ENCODE data around the gene PER2.

PER2 gene

GRCh38 chr2:238244151-238244550 lies 44.3 kb downstream of the PER2 start:
- Histone ChIP-seq H3K4me3 (ENCODE audit: low read depth, low read length) (no peak overlapping the region), H3K27ac (ENCODE audit: low read depth, low read length) (no peak overlapping the region)

DNA sequence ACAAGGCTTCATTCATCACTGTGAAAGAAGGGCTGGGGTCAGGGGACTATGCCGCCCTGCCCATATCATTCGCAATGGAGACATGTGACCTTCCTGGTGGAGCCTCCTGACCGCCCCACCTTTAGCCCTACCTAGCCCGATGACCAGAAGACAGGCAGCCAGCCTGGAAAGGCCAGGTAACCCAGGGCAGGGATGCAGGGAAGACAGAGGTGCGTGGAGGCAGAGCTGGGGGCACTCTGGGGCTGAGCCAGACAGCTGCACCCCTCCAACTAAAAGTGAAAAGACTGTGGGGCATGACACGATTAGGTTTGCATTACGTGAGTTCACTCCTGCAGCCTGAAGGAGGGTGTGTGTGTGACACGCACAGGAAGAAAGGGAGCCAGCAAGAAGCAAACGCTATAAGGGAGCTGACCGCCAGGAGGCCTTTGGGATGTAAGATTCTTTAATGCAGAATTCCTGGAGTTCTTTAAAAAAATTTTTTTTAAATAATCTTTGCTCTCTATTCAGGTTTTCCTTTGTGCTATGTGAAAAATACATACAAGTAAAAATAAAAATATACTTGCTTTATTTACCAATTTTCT lies 44.8 kb downstream of the PER2 start:
- no peak overlapping the region for H3K9ac ChIP-seq (ENCODE audit: low read depth, low read length)
- H3K9me3 ChIP-seq (ENCODE audit: control insufficient read depth, insufficient read depth, low read length) = no peaks in the 10 kb centered on the region
- peaks cover 11% of the 10 kb centered on the region; the same call in 1 of the 2 replicates for H3K4me1 ChIP-seq (ENCODE audit: control insufficient read depth, insufficient read depth, low read length)
- H3K4me3 ChIP-seq (ENCODE audit: low read depth, low read length) = no peak overlapping the region
- no peak overlapping the region for H3K27ac ChIP-seq (ENCODE audit: low read depth, low read length)
- peaks cover 19% of the 10 kb centered on the region for H3K27me3 ChIP-seq (ENCODE audit: control insufficient read depth, insufficient read depth, low read length)
- no peaks in the 10 kb centered on the region; the same call in 1 of the 2 replicates for H3K36me3 ChIP-seq (ENCODE audit: control insufficient read depth, insufficient read depth, low read length)

More at GRCh38 chr2:238244151-238244550, 44.3 kb downstream of the PER2 start:
- Histone ChIP-seq H3K4me1 (ENCODE audit: control insufficient read depth, insufficient read depth, low read length) (peaks cover 11% of the 10 kb centered on the region; the same call in 1 of the 2 replicates), H3K9me3 (ENCODE audit: control insufficient read depth, insufficient read depth, low read length) (no peaks in the 10 kb centered on the region), H3K27me3 (ENCODE audit: control insufficient read depth, insufficient read depth, low read length) (peaks cover 13% of the 10 kb centered on the region), H3K36me3 (ENCODE audit: control insufficient read depth, insufficient read depth, low read length) (no peaks in the 10 kb centered on the region; the same call in 1 of the 2 replicates), H3K9ac (ENCODE audit: low read depth, low read length) (no peak overlapping the region)

GRCh38 chr2:238242731-238243495 lies 45.5 kb downstream of the PER2 start:
- Histone ChIP-seq H3K27ac (ENCODE audit: low read depth, low read length) (no peak overlapping the region), H3K27me3 (ENCODE audit: control insufficient read depth, insufficient read depth, low read length) (peaks cover 26% of the 10 kb centered on the region), H3K4me1 (ENCODE audit: control insufficient read depth, insufficient read depth, low read length) (peaks cover 11% of the 10 kb centered on the region; the same call in 1 of the 2 replicates)

GRCh38 chr2:238241970-238242369 lies 46.4 kb downstream of the PER2 start:
- H3K9me3 ChIP-seq (ENCODE audit: control insufficient read depth, insufficient read depth, low read length) = no peaks in the 10 kb centered on the region
- no peaks in the 10 kb centered on the region; the same call in 1 of the 2 replicates for H3K36me3 ChIP-seq (ENCODE audit: control insufficient read depth, insufficient read depth, low read length)
- H3K27ac ChIP-seq (ENCODE audit: low read depth, low read length) = no peak overlapping the region
- peaks cover 11% of the 10 kb centered on the region; the same call in 1 of the 2 replicates for H3K4me1 ChIP-seq (ENCODE audit: control insufficient read depth, insufficient read depth, low read length)
- H3K9ac ChIP-seq (ENCODE audit: low read depth, low read length) = no peak overlapping the region
- peaks cover 35% of the 10 kb centered on the region for H3K27me3 ChIP-seq (ENCODE audit: control insufficient read depth, insufficient read depth, low read length)
- H3K4me3 ChIP-seq (ENCODE audit: low read depth, low read length) = peak overlapping the region; percentile 62; the same call in 1 of the 2 replicates

More at GRCh38 chr2:238242731-238243495, 45.5 kb downstream of the PER2 start:
- no peak overlapping the region for H3K4me3 ChIP-seq (ENCODE audit: low read depth, low read length)
- H3K9ac ChIP-seq (ENCODE audit: low read depth, low read length) = no peak overlapping the region
- no peaks in the 10 kb centered on the region; the same call in 1 of the 2 replicates for H3K36me3 ChIP-seq (ENCODE audit: control insufficient read depth, insufficient read depth, low read length)
- no peaks in the 10 kb centered on the region for H3K9me3 ChIP-seq (ENCODE audit: control insufficient read depth, insufficient read depth, low read length)

DNA sequence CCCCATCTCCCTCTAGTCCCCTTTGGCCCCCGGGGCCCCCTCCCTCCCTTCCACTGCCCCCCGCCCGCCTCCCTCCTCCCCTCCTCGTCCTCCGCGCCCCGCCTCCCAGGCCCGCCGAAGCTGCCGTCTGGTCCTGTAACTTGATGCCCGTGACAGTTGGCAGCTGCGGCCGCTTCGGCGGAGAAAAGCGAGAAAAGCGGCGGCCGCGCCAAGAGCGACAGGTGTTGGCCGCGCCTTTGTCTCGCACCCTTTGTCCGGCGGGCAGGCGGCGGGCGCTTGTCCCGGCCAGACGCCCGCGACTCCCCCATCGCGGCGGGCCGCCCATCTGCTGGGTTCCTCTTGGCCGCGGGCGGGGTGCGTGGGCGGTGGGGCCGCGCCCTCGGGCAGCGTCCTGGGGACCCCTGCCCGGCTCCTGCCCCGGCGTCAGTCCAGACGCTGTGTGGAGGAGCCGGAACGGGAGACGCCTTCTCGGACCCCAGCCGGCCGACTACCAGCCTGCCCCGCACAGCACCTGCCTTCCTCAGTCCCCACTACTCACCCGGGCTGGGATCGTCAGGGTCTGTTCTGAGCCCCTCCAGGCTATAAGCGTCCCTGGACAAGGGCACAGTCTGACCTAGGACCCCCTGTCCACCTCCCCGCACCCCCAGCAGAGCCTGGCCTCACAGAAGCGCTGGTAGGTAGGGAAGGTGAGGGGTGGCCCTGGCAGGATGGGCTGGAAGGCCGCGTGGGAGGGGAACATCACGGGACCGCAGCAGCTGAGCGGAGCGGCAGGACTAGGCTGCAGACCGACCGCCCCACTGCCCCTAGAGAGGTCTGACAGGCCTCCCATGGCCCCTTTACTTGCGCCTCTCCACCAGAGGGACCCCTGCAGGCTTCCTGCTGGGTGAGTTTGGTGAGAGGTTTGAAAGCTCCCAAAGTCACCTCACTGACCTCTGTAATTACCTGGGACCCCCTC lies 47.4 kb downstream of the PER2 start:
- H3K27ac ChIP-seq (ENCODE audit: low read depth, low read length) = no peak overlapping the region
- peak overlapping the region; percentile 62 for H3K4me3 ChIP-seq (ENCODE audit: low read depth, low read length)
- no peaks in the 10 kb centered on the region for H3K9me3 ChIP-seq (ENCODE audit: control insufficient read depth, insufficient read depth, low read length)
- H3K9ac ChIP-seq (ENCODE audit: low read depth, low read length) = peak overlapping the region; percentile 31; the same call in 1 of the 2 replicates
- H3K4me1 ChIP-seq (ENCODE audit: control insufficient read depth, insufficient read depth, low read length) = peaks cover 11% of the 10 kb centered on the region; the same call in 1 of the 2 replicates
- H3K36me3 ChIP-seq (ENCODE audit: control insufficient read depth, insufficient read depth, low read length) = no peaks in the 10 kb centered on the region; the same call in 1 of the 2 replicates
- peaks cover 45% of the 10 kb centered on the region for H3K27me3 ChIP-seq (ENCODE audit: control insufficient read depth, insufficient read depth, low read length)

GRCh38 chr2:238239863-238240756 lies 48.3 kb downstream of the PER2 start, which contains the start of gene HES6:
HES6 (minus strand) TSS chr2:238240038; CDS start chr2:238239905, 133 bp downstream.
- Histone ChIP-seq H3K27ac (ENCODE audit: low read depth, low read length) (peak within 1 kb of the TSS; percentile 58), H3K4me1 (ENCODE audit: control insufficient read depth, insufficient read depth, low read length) (peaks cover 11% of the 10 kb centered on the region; the same call in 1 of the 2 replicates), H3K9me3 (ENCODE audit: control insufficient read depth, insufficient read depth, low read length) (no peaks in the 10 kb centered on the region), H3K4me3 (ENCODE audit: low read depth, low read length) (peak within 1 kb of the TSS; percentile 67), H3K9ac (ENCODE audit: low read depth, low read length) (peak within 1 kb of the TSS; percentile 31; the same call in 1 of the 2 replicates), H3K36me3 (ENCODE audit: control insufficient read depth, insufficient read depth, low read length) (no peaks in the 10 kb centered on the region; the same call in 1 of the 2 replicates), H3K27me3 (ENCODE audit: control insufficient read depth, insufficient read depth, low read length) (peaks cover 54% of the 10 kb centered on the region)

GRCh38 chr2:238239543-238239862 lies 48.9 kb downstream of the PER2 start:
- Histone ChIP-seq H3K9me3 (ENCODE audit: control insufficient read depth, insufficient read depth, low read length) (no peaks in the 10 kb centered on the region), H3K9ac (ENCODE audit: low read depth, low read length) (no peak overlapping the region; the same call in 1 of the 2 replicates), H3K4me1 (ENCODE audit: control insufficient read depth, insufficient read depth, low read length) (peaks cover 11% of the 10 kb centered on the region; the same call in 1 of the 2 replicates), H3K27me3 (ENCODE audit: control insufficient read depth, insufficient read depth, low read length) (peaks cover 56% of the 10 kb centered on the region), H3K27ac (ENCODE audit: low read depth, low read length) (no peak overlapping the region), H3K4me3 (ENCODE audit: low read depth, low read length) (peak overlapping the region; percentile 67), H3K36me3 (ENCODE audit: control insufficient read depth, insufficient read depth, low read length) (no peaks in the 10 kb centered on the region)

DNA sequence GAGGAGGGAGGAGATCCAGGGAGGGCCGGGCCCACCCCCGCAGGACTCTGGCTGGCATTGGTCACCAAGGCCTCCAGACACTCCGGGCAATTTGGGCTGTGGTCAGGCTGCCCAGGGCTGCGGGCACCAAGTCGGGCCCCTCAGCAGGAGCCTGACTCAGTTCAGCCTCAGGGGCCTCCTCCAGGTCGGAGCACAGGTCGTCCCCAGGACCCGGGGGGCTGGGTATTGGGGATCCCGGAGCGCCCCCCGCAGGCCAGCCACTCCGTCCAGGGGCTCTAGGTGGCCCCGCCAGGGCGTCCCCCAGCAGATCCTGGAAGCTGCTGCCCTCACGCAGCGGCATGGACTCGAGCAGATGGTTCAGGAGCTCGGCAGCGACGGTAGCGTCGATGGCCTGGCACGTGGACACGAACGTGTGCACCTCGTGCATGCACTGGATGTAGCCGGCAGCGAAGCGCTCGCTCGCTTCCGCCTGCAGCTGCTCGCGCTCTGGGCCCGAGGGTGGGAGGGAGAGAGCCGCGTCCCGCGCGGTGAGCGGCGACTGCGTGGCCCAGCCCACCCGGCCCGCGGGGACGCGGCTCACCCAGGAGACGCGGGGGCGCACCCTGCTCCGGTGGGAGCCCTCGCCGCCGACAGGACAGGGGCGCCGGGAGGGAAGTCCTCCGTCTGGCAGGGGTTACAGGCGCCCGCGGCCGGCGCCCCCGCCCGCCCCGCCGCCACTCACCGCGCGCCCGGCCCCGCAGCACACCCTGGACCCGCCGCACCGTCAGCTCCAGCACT lies 49.5 kb downstream of the PER2 start:
- Histone ChIP-seq H3K36me3 (ENCODE audit: control insufficient read depth, insufficient read depth, low read length) (no peaks in the 10 kb centered on the region), H3K9ac (ENCODE audit: low read depth, low read length) (no peak overlapping the region), H3K4me3 (ENCODE audit: low read depth, low read length) (peak overlapping the region; percentile 45; the same call in 1 of the 2 replicates), H3K27me3 (ENCODE audit: control insufficient read depth, insufficient read depth, low read length) (peaks cover 56% of the 10 kb centered on the region), H3K27ac (ENCODE audit: low read depth, low read length) (no peak overlapping the region), H3K9me3 (ENCODE audit: control insufficient read depth, insufficient read depth, low read length) (no peaks in the 10 kb centered on the region), H3K4me1 (ENCODE audit: control insufficient read depth, insufficient read depth, low read length) (peaks cover 11% of the 10 kb centered on the region; the same call in 1 of the 2 replicates)

- no peak overlapping the region for H3K27ac ChIP-seq (ENCODE audit: low read depth, low read length)
- no peak overlapping the region for H3K9ac ChIP-seq (ENCODE audit: low read depth, low read length)
These were observed 50.1 kb downstream of the PER2 start for GRCh38 chr2:238238311-238238765.

More at GRCh38 chr2:238238311-238238765, 50.1 kb downstream of the PER2 start:
- Histone ChIP-seq H3K4me1 (ENCODE audit: control insufficient read depth, insufficient read depth, low read length) (peaks cover 9% of the 10 kb centered on the region; the same call in 1 of the 2 replicates), H3K4me3 (ENCODE audit: low read depth, low read length) (no peak overlapping the region), H3K9me3 (ENCODE audit: control insufficient read depth, insufficient read depth, low read length) (no peaks in the 10 kb centered on the region), H3K36me3 (ENCODE audit: control insufficient read depth, insufficient read depth, low read length) (no peaks in the 10 kb centered on the region), H3K27me3 (ENCODE audit: control insufficient read depth, insufficient read depth, low read length) (peaks cover 56% of the 10 kb centered on the region)
